Glomerular visceral epithelial cell (primary cell): Measurements from ENCODE around the gene DDX3X.
"Not testable (repeated sequence)": the region's sequence is repeated elsewhere in the genome, so short reads cannot be mapped to it uniquely, and the experiment has no call there.

Experiments used
- DNase-seq: peaks from one replicate; pipeline ENCODE4 v3.0.0-alpha.2; 2016; ENCODE audit errors: extremely low spot score

DDX3X gene

DNA sequence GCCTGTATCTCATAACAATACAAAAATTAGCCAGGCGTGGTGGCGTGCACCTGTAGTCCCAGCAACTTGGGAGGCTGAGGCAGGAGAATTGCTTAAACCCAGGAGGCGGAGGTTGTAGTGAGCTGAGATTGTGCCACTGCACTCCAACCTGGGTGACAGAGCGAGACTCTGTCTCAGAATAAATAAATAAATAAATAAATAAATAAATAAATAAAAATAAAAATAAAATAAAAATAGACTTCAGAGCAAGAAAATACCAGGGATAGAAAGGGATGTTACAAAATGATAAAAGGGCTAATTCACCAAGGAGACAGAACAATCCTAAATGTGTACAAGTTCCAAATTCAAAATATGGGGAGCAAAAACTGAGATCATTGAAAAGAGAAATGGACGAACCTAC is 37.6 kb downstream of the DDX3X start:
- not testable (repeated sequence) for DNase-seq

- DNase-seq: no peak
Measured at GRCh38 chrX:41373989-41374606, 40.1 kb downstream of the DDX3X start.

GRCh38 chrX:41377624-41378023 is 43.7 kb downstream of the DDX3X start:
- DNase-seq: no peak

DNA sequence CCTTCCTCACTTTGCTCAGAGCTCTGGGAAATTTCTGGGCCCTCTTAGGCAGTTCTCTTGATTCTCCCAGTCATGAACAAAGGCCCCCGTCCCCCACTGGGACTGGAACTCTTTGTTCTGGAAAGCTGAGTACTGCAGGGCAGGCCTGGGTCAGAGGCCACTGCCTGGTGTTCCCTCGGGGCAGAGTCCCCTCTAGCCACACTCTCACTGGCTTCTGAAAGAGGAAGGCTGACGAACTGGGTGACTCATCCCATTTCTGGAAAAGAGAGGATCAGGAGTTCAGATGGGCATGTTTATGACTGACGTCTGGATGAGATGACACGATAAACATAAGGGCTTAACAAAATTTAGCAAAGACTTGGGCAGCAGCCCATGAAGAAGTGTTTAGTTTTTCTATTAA is 47.7 kb downstream of the DDX3X start:
- peak; percentile 47 for DNase-seq

DNA sequence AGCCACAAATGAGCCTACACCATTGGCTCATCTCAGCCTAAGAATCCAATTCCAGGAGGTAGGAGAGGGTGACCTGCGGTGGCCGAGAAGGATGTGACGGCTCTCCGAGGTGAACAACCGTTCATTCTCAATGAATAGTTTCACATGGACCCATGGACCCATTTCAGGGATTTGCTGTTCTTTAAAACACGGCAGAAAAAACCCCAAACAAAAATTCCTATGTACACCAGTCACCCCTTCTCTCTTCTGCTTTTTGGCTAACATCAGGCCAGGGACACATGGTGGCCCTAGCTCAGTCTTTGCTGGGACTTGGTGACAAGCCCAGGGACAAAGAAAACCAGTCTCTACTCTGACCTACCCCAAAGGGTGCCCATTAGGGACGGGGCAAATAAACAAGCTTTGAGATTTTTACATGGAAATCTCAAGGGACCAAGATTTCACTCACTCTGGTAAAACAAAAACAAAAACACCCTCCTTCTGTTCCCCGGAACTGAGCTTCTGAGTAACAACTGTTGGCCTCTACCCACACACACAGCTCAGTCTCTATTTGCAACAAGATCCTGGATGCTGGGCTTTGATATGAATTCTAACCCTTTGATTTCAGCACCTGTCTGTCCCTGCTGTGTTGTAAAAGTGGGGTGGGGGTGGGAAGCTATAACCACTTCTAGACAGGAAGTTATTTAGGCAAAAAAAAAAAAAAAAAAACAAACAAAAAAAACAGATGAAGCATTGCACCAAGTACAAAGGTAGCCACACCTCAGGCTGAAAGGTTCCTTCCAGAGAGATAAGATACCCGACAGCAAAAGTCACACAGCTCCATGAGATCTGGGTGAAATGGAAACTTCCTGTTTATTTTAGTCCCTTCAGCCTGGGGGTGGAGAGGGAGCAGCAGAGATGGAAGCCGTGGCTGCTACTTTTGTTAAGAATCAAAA is 49.0 kb downstream of the DDX3X start:
- no peak for DNase-seq

DNA sequence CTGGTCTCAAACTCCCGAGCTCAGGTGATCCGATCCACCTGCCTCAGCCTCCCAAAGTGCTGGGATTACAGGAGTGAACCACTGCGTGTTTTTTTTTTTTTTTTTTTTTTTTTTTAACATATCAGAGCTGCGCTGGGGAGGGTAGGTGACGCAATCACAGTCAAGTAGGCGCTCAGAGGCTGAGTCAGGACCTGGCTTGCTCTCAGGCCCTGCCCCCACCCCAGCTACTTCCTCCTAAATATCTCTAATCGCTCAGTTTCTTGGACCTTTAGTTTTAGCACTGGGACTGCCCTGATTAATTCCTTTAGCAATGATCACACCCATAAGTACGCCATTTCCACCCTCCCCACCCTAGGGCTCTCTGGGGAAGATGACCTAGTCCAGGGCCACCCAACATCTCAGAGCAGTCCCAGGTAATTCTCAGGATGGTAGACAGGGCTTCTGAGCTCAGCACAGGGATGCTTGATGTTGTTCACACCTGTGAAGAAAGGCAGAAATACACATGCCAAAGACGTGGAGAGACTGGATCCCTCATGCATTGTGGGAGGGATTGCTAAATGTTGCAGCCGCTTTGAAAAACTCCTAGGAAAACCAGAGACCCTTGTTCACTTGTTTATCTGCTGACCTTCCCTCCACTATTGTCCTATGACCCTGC is 50.2 kb downstream of the DDX3X start:
- peak; percentile 58 for DNase-seq

GRCh38 chrX:41386222-41386990 is 52.4 kb downstream of the DDX3X start:
- no peak for DNase-seq

DNA sequence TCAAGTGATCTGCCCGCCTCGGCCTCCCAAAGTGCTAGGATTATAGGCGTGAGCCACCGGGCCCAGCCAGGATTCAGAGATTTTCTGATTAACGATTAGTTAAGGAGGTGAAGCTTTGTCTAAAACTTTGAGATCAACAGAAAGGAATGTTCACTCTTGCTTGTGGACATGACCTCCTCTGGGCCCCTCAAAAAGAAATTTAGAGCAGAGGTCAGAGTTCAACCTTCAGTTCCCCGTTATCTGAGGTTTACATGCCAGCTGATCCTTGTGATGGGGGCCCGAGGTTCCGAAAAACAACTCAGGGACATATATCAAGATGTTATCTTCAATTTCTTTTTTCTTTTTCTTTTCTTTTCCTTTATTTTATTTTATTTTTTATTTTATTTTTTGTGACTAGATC is 54.6 kb downstream of the DDX3X start:
- DNase-seq: no peak

DNA sequence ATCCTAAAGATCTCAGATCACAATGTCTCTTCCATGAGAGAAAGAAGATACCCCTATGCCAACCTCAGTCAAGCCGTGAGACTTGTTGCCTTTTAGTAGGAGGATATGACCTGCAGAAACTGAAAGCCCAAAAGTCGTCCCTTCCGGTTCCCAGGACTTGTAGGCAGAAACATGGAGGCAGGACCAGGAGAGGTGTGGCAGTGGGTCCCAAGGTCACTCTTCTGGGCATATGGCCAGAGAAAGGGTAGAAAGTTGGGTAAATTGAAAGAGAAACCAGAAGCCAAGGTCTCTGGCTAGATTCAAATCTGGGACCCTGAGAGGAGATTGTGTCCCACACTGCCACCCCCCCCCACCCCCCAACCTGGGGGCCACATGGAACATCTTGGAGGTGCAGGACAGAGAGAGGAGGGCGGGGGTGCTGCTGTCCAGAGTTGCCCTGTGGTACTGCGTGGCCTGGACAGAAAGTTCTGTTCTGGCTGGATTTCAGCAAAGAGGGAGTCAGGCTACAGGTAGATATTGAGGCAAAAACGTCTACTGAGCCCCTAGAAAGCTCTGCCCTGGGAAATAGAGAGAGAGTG is 55.4 kb downstream of the DDX3X start:
- no peak for DNase-seq

DNA sequence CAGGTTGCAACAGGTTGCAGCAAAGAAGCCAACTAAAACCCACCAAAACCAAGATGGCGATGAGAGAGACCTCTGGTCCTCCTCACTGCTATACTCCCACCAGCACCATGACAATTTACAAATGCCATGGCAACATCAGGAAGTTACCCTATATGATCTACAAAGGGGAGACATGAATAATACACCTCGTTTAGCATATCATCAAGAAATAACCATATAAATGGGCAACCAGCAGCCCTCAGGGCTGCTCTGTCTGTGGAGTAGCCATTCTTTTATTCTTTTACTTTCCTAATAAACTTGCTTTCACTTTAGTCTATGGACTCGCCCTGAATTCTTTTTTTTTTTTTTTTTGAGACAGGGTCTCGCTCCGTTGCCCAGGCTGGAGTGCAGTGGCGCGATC is 56.6 kb downstream of the DDX3X start:
- not testable (repeated sequence) for DNase-seq

DNA sequence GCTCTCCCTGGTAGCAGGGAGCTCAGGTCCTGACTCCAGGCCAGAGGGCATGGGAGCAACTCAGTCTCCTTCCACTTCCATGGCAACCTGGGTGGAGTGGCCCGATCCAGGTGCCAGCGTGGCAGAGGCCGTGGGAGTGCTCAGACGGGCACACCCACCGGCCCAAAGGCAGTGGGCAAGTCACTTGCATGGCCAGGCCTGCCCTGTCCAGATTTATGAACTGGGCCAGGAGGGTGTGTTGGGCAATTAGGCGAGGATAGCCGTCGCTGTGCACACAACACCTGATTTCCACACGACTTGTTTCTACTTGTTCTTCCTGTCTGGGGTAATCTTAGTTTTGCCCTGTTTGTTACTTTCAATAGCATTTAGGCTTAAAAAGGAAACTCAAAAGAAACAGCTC is 57.6 kb downstream of the DDX3X start:
- no peak for DNase-seq

DNA sequence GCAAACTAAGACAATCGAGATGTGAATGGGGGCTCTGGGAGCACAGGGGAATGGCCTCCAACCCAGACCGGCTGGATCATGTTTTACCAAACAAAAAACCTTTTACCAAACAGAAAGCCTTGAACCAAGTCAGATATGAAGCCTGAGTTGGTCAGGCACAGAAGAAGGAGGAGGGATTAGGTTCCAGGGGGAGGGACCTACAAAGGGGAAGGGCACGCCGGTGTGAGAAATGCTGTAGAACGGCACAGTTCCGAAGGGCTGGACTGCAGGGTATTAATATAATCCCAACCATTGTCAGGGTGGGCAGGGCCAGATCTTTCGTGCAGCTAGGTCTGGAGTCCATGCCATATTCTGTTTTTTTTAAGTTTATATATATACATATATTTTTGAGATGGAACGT is 60.3 kb downstream of the DDX3X start:
- DNase-seq: no peak

DNA sequence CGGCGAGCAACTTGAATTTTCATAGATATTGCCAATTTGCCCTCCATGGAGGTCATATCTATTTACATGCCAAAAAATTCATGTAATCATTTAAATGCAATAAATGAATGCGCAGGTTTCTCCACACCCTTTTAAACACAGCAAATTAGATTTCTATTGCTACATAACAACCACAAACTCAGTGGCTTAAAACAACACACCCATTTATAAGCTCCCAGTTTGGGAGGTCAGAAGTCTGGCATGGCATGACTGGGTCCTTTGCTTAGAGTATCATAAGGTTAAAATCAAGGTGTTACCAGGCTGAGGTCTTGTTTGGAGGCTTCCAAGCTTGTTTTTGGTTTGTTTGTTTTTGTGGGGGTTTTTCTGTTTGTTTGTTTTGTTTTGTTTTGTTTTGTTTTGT is 63.3 kb downstream of the DDX3X start:
- DNase-seq: no peak

DNA sequence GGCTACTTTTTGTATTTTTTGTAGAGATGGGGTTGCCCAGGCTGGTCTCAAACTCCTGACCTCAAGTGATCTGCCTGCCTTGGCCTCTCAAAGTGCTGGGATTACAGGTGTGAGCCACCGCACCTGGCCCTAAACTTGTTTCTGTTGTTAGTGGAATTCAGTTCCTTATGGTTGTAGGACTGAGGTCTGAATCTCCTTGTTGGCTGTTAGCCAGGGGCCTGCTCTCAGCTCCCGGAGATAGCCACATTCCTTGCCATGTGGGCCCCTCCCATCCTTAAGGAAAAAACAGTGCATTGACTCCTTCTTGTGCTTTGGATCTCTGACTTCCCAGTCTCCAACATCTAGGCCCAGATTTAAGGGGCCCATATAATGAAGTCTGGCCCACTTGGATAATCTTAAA is 63.8 kb downstream of the DDX3X start:
- no peak for DNase-seq

DNA sequence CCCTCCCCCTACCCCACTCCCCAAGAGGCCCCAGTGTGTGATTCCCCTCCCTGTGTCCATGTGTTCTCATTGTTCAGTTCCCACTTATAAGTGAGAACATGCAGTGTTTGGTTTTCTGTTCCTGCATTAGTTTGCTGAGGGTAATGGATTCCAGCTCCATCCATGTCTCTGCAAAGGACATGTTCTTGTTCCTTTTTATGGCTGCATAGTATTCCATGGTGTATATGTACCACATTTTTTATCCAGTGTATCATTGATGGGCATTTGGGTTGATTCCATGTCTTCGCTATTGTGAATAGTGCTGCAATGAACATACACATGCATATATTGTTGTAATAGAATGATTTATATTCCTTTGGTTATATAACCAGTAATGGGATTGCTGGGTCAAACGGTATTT is 68.6 kb downstream of the DDX3X start:
- DNase-seq: not testable (repeated sequence)

DNA sequence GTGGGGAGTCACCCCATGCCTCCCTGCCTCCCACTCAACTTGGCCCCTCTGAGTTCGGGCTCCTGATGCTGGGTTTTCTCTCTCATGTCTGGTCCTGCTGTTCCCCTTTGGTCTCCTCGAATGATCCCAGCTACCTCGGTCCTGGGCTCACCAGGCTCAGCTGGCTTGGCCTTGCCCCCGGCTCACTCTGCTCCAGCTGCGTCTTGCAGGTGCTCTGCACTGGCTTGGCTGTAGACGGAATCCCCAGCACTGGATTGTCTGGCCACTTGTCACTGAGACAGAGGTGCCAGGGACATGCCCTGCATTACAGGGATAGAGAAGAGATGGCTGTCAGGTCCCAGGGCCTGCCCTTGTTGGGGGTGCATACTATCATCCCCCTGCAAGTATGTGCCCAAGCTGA is 71.6 kb downstream of the DDX3X start:
- no peak for DNase-seq

DNA sequence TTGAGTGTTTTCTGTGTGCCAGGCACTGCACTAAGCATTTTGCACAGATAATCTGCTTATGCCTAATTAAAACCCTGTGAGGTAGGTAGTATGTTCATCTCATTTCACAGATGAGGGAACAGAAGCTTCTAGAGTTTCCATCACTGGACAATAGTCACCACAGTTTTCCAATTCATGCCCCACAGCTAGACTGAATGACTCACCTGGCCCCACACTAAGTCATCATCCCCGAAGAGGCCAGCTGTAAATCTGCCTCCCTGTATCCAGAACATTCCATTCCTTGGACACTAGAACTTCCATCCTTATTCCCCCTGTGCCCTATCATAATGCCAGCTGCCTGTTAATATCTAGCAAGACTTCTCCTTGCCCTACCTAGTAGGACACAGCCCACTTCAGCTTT is 72.2 kb downstream of the DDX3X start:
- peak; percentile 39 for DNase-seq

GRCh38 chrX:41407816-41408215 is 73.9 kb downstream of the DDX3X start:
- DNase-seq: no peak

DNA sequence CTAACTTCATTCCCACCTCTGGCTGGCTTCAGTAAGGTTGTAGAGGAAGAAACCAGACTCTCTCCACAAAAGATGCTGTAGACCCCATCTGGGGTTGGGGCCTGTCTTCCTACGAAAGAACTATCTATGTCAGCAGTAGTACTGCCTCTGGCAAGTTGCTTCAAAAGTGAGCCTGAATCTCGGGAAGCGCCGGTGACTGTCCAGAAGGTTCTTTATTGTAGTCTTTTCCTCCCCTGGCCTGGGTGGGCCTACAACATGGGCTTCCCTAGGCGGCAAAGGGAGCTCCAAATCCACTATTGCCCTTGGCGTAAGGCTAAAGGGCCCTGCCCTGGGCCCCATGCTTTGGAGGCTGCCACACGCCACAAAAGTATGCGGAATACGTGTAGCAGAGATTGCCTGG is 74.6 kb downstream of the DDX3X start:
- no peak for DNase-seq

- no peak for DNase-seq
Measured at GRCh38 chrX:41409006-41409405, 75.0 kb downstream of the DDX3X start.

GRCh38 chrX:41411222-41411621 is 77.3 kb downstream of the DDX3X start:
- DNase-seq: not testable (repeated sequence)
